Measurements from ENCODE around the gene SHANK1.

GRCh38 chr19:50649433-50650391, 69.9 kb downstream of the SHANK1 start, which contains the start of gene C19orf81:
- TF ChIP-seq CTCF (IDR thresholded peaks at IDR 0.05): no peak
- no peak for TF ChIP-seq EP300 (IDR thresholded peaks at IDR 0.05)
- TF ChIP-seq POLR2A (IDR thresholded peaks at IDR 0.05): no peak
